Measurements from ENCODE around the gene SLC26A11.

Gene SLC26A11

DNA sequence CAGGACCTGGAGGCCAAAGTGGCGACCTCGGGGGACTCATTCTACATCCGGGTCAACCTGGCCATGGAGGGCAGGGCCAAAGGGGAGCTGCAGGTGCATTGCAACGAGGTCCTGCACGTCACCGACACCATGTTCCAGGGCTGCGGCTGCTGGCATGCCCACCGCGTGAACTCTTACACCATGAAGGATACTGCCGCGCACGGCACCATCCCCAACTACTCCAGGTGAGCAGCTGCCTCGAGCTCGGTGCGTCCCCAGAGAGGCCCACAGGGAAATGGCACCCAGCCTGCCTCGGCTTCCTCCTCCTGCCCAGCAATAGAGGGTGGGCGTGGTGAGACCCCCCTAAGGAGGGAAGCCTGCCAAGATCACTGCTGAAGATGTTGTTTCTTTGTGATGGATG lies 18.0 kb upstream of the SLC26A11 start:
- H3K4me3 ChIP-seq (ENCODE audit: control insufficient read depth, low read depth, low read length): no peak overlapping the region
- TF ChIP-seq, protein P1, sequence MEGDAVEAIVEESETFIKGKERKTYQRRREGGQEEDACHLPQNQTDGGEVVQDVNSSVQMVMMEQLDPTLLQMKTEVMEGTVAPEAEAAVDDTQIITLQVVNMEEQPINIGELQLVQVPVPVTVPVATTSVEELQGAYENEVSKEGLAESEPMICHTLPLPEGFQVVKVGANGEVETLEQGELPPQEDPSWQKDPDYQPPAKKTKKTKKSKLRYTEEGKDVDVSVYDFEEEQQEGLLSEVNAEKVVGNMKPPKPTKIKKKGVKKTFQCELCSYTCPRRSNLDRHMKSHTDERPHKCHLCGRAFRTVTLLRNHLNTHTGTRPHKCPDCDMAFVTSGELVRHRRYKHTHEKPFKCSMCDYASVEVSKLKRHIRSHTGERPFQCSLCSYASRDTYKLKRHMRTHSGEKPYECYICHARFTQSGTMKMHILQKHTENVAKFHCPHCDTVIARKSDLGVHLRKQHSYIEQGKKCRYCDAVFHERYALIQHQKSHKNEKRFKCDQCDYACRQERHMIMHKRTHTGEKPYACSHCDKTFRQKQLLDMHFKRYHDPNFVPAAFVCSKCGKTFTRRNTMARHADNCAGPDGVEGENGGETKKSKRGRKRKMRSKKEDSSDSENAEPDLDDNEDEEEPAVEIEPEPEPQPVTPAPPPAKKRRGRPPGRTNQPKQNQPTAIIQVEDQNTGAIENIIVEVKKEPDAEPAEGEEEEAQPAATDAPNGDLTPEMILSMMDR (conservative IDR thresholded peaks at IDR 0.05; ENCODE audit: control insufficient read depth, insufficient read depth, low read depth, low read length): no peak
- DNase-seq (ENCODE audit: low read depth): no peak

DNA sequence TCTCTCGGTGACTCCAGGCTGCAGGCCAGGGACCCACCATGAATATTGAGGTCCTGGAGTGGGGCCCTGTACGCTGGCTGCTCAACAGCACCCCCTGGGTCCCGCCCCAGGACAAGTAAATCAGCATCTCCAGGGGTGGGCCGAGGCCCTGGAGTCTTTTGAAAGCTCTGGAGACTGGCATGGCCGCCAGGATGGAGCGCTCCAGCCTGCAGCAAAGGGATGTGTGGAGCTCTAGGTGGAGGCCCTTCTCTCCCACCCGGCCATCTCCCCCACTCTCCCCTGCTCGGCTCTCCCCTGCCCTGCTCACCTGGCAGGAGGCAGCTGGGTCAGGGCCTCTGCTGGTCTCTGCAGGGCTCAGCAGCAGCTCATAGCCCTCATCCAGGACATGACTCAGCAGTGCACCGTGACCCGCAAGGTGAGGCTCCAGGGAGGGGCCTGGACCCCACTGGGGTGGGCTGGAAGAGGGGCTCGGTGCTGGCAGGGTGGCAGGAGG lies 16.7 kb upstream of the SLC26A11 start:
- TF ChIP-seq, protein P1 (conservative IDR thresholded peaks at IDR 0.05; ENCODE audit: control insufficient read depth, insufficient read depth, low read depth, low read length): no peak
- H3K4me3 ChIP-seq (ENCODE audit: control insufficient read depth, low read depth, low read length): no peak overlapping the region
- DNase-seq (ENCODE audit: low read depth): no peak

DNA sequence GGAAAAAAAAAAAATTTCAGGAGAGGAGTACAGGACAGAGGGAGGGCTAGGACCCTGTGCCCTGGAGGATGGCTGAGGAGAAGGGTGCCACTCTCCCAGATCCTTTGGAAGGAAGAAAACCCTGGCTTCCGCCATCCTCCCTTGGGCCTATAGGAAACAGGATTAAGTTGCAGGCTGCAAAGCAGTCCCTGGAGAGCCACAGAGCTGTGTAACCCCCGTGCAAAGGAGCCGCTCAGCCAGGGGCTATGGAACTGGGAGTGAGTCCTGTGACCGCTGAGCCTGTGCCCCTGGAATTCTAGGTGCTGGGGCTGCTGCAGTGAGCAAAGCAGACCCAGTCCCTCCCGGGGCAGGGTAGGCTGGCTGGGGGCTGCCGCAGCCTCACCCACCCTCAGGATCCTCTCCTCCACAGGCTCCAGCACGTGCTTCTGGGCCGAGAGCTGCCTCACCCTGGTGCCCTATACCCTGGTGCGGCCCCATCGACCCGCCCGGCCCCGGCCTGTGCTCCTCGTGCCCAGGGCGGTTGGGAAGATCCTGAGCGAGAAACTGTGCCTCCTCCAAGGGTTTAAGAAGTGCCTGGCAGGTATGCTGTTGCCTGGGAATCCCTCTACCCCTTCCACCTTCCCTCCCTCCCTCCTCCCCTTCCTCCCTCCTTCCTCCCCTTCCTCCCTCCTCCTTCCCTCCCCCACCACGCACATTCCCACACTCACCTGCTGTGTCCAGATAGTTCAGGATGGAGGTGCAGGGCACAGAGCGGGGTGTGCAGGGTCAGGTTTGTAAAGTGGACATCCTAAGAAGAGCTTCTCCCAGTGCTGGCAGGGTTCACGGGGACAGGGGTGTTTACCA lies 15.4 kb upstream of the SLC26A11 start:
- no peak for DNase-seq (ENCODE audit: low read depth)
- H3K4me3 ChIP-seq (ENCODE audit: control insufficient read depth, low read depth, low read length): no peak overlapping the region
- TF ChIP-seq, protein P1 (conservative IDR thresholded peaks at IDR 0.05; ENCODE audit: control insufficient read depth, insufficient read depth, low read depth, low read length): no peak

DNA sequence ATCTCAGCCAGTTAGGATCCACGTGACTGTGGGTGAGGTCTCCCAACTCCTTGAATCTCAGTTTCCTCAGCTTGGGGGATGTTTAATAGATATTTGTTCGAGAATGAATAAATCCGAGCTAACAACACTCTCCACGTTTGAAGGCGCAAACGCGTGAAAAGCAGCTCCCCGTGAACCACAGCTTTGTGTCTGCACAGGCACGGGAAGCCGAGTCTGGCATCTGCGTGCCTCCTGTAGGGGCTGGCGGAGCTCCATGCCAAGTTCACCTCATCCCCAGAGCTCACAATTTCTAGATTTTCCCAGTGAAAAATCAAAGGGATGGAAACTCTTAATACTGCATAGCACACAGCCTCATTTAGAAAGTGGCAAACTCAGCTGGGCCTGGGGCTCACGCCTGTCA lies 14.4 kb upstream of the SLC26A11 start:
- H3K4me3 ChIP-seq (ENCODE audit: control insufficient read depth, low read depth, low read length): no peak overlapping the region
- no peak for DNase-seq (ENCODE audit: low read depth)
- TF ChIP-seq, protein P1 (conservative IDR thresholded peaks at IDR 0.05; ENCODE audit: control insufficient read depth, insufficient read depth, low read depth, low read length): no peak

DNA sequence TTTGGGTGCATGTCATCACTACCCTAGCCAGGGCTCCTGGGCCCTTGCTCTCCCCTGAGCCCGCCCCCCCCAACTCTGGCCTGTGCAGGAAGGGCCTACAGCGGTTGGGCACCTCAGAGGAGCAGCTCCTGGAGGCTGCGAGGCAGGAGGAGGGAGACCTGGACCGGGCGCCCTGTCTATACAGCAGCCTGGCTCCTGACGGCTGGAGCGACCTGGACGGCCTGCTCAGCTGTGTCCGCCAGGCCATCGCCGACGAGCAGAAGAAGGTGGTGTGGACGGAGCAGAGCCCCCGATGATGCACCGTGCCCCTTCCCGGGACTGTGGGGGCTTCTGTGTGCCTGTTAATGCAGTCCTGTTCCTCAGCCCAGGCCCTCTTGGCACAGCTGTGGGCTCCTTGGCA lies 12.2 kb upstream of the SLC26A11 start:
- no peak for DNase-seq (ENCODE audit: low read depth)
- no peak overlapping the region for H3K4me3 ChIP-seq (ENCODE audit: control insufficient read depth, low read depth, low read length)
- TF ChIP-seq, protein P1 (conservative IDR thresholded peaks at IDR 0.05; ENCODE audit: control insufficient read depth, insufficient read depth, low read depth, low read length): no peak

DNA sequence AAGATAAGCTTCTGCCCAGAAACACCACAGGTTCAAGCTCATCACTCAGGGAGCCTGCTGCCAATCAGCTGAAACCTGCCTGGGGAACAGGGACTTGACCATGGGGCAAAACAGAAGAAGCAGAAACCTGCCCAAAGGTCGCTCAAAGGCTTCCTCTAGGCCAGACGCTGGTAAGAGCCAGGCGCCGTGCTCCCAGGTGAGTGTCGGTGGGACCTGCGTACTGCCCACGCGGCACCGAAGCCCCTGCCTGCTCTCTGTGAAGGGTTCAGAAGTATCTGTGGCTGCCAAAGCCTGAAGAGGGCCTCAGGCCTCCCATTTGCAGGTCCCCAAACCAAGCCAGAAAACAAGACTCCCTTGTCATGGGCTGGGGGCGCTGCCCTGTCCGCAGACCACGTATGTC lies 10.5 kb upstream of the SLC26A11 start:
- no peak overlapping the region for H3K4me3 ChIP-seq (ENCODE audit: control insufficient read depth, low read depth, low read length)
- TF ChIP-seq, protein P1 (conservative IDR thresholded peaks at IDR 0.05; ENCODE audit: control insufficient read depth, insufficient read depth, low read depth, low read length): no peak
- DNase-seq (ENCODE audit: low read depth): no peak
